OCI-LY7 (cell line): ENCODE results near the gene CHCHD6.

Experiments used
- CTCF ChIP-seq: fragments of 200-600 bp; sonication (generic); conservative IDR thresholded peaks from 2 replicates; pipeline ENCODE4 v1.5.1; 2014; ENCODE audit warnings: mild to moderate bottlenecking, antibody characterized with exemption, low read length, moderate library complexity, mixed read lengths
- EZH2phosphoT487 ChIP-seq: fragments of 200-600 bp; sonication (generic); IDR thresholded peaks from 2 replicates; pipeline ENCODE4 v1.6.1; 2018; ENCODE audit warnings: low read depth, borderline replicate concordance, mild to moderate bottlenecking, mixed run types, antibody characterized with exemption, low read length, moderate library complexity, mixed read lengths

- TF ChIP-seq EZH2phosphoT487 (no peak), CTCF (no peak)
Measured at GRCh38 chr3:126854666-126855065, 150.6 kb downstream of the CHCHD6 start.
